HG02938 (cell line): ENCODE data around the gene SPATA3.

Experiments
- ATAC-seq: cut with Tn5 transposase; IDR thresholded peaks from one replicate; pipeline ENCODE4 v1.9.1; 2021; ENCODE audit warnings: mild to moderate bottlenecking, moderate library complexity; ENCODE audit not compliant: unreplicated experiment

SPATA3 gene

GRCh38 chr2:230995821-230996220 is at the start of gene SPATA3:
Gene SPATA3, plus strand, starts transcription at chr2:230996121. Its CDS starts 113 bp downstream, at chr2:230996234.
- no peak for ATAC-seq

GRCh38 chr2:230946429-230947234 is 49.3 kb upstream of the SPATA3 start:
- ATAC-seq = no peak

DNA sequence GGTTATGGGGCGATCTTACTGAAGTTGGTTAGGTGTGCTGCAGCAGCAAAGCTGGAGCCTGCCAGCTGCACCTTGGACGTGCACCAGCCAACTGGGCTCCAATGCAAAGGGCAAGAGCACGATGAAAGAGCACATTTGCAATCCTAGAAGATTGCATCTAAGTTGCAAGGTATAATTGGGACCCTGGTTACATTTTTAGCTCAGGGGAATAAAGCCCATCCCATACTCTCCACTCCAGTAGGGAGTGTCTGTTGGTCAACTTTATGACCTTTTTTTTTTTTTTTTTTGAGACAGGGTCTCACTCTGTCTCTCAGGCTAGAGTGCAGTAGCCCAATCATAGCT is 48.7 kb upstream of the SPATA3 start:
- ATAC-seq = no peak

DNA sequence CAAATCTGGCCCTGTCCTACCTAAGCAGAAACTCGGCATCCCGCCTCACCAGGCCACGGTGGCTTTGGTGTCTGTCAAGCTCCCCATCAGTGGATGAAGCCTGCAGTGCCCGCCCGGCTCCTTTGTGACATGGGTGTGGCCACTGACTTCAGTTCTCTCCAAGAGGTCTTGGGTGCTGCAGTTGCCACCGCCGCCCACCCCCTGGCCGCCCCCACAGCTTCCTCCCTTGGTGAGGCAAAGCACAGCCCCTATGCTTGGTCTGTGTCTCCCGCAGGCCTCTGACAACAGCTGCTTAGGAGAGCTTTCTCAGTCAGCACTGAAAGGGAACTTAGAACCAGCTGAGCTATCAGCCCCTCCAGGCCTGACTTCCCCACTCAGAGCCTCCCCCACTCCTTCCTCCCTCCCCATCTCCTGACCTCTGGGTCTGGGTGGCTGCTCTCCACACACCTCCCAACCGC is 48.0 kb upstream of the SPATA3 start:
- ATAC-seq = no peak

GRCh38 chr2:230949966-230950873 is 45.7 kb upstream of the SPATA3 start:
- ATAC-seq = peak; percentile 65

- ATAC-seq = no peak
Observed at GRCh38 chr2:230950874-230951339, 45.0 kb upstream of the SPATA3 start.

DNA sequence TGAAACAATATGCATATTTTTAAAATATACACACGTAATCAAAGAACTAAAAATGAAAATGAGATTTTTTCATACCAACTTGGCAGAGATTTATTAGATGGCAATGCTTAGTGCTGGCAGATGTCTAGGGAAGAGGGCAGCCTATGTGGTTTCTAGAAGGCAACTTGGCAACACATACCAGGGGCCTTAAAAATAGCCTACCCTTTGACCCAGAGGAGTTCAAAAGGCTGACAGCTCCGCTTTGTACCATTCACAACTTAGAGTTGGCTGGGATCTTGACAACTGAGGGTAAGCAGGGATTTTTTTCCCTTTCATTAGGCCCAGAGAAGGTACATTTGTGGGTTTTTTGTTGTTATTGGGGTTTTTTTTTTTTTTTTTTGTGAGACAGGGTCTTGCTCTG is 44.5 kb upstream of the SPATA3 start:
- ATAC-seq = no peak

- ATAC-seq = no peak
Observed at GRCh38 chr2:230952226-230952956, 43.5 kb upstream of the SPATA3 start.

DNA sequence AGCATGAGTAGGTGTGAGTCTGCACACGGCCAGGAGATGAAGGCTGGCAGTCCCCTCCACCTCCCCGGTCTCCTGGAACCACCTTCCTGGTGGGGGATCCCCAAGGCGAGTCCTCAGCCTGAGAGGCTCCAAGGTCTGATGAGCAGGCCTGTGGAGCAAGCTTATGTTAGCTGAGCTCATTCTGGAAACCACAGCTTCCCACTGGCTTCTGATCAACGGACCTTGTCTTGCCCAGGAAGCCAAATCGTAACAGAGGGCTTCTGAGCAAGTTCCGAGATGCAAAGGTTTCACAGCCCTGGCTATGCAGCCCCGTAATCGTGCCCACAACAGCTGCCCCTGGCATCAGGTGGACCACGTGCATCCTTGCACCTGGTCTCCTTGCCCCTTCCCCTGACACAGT is 42.1 kb upstream of the SPATA3 start:
- ATAC-seq = no peak

DNA sequence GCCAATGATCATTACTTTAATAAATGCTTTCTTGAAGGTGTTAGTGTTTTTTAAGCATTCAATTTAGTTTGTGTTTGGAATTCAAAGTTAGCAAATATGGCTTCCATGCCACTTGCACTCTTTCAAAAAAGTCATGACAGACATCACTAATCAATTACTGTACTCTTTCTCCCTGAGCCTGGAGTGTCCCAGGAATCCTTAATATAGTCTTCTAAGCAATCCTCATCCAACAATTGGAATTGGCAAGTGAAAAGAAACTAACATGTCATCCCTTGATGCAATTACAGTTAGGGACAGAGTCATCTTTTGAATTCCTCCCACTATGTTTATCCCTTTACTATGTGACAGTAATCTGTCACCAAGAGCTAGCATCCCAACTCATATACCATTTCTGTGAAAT is 41.2 kb upstream of the SPATA3 start:
- no peak for ATAC-seq

DNA sequence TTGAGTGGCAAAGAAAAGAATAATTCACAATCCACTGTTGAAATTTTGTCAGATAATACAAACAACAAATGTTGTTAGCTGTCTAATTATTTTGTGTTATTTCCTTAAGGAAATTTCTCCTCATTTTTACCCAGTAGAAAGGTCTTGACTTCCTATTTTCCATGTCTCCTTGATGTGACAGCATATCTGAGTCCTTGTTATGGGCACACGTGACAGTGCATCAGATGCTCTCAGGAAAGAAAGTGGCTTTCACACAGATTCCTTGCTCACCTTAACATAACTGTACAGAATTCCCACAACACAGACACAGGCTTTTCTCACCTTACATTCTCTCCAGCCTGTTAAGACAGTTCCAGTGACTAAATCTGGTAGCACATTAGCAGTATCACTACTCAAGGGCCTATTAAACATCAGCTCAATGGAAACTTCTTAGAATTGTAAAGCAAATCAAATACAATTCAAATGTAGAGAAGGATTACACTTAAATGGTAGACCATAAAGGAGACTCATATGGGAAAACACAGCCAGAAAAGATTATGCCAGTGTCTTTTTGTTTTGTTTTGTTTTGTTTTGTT is 40.7 kb upstream of the SPATA3 start:
- no peak for ATAC-seq

DNA sequence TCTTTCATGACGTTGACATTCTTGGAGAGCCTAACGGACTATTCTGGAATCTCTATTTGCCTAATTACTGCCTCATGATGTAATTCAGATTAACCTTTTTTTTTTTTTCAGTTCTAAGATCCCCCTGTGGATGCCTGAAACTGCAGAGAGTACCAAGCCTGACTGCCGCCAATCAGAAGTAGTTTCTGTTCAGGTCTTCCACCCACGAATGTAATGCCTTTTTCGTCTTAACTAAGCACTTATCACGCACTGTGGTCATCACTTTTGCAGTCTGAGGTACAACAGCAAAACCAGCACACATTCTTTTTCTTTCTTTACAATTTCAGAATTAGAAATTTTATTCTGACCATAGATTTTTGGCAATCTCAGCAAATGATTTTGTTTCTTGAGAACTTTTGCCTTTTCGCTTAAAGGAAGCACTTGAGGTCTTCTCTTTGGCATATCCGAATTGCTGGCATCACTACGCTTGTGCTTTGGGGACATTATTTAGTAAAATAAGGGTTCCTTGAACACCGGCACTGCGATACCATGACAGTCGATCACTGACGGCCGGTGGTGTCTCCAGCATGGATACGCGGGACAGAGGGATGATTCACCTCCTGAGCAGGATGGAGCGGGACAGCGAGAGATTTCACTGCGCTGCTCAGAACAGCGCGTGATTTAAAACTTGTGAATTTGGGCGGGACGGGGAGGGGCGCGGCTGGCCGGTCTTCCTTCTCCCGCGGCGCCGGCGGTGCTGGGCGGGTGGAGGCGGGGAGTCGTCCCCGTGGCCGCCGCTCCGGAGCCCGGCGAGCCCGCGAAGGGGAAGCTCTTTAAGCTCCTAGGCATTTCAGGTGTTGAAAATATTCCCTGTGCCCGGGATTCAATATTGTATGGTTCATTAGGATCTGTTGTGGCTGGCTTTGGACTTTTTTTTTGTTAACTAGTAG is 38.8 kb upstream of the SPATA3 start:
- ATAC-seq = peak; percentile 81

- ATAC-seq = no peak
Observed at GRCh38 chr2:230957756-230958391, 38.0 kb upstream of the SPATA3 start.

DNA sequence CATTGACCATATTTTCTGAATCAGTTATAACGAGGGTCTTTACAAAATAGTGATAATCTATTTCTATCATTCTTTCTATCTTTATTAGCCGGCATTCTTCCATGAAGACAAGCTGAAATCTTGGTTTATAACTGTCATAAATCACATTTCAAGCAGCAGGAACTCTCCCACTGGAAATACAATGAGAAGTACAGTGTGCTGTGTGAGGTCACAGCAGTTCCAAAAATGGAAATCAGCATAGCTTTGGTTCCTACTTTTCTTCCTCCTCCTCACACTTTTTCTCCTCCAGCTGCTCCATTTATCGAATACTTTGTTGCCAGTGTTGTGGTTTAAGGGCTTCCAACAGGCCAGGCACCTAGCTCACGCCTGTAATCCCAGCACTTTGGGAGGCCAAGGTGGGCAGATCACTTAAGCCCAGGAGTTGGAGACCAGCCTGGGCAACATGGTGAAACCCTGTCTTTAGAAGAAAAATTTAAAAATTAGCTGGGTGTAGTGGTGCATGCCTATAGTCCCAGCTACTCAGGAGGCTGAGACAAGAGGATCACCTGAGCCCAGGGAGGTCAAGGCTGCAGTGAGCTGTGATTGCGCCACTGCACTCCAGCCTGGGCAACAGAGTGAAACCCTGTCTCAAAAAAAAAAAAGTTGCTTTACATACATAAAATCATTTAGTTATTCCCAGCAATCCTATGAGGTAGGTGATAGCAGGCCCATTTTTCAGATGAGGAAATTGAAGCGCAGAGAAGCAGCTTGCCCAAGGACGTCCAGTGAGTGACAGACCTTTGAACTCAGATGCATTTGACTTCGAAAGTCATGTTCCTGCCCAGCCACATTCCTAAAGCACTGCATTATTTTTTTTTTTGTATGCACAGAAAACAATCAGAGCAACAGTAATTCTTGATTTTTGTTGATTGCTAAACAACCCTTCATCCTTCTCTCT is 36.8 kb upstream of the SPATA3 start:
- no peak for ATAC-seq

GRCh38 chr2:230960026-230960425 is 35.9 kb upstream of the SPATA3 start:
- no peak for ATAC-seq

- no peak for ATAC-seq
Observed at GRCh38 chr2:230961091-230961491, 34.8 kb upstream of the SPATA3 start.

- no peak for ATAC-seq
Observed at GRCh38 chr2:230964136-230964730, 31.7 kb upstream of the SPATA3 start.

- no peak for ATAC-seq
Observed at GRCh38 chr2:230967113-230967512, 28.8 kb upstream of the SPATA3 start.
